ENCODE results near the gene RNPS1. TPM values are rescaled to one million over a fixed set of nuclear protein-coding genes. Genes with fewer than 3 reads are reported as not detected.
"Not testable (repeated sequence)": the region's sequence is repeated elsewhere in the genome, so short reads cannot be mapped to it uniquely, and the experiment has no call there.

Gene RNPS1
- total RNA-seq, 1 experiment from 2014 or later = 250 TPM

DNA sequence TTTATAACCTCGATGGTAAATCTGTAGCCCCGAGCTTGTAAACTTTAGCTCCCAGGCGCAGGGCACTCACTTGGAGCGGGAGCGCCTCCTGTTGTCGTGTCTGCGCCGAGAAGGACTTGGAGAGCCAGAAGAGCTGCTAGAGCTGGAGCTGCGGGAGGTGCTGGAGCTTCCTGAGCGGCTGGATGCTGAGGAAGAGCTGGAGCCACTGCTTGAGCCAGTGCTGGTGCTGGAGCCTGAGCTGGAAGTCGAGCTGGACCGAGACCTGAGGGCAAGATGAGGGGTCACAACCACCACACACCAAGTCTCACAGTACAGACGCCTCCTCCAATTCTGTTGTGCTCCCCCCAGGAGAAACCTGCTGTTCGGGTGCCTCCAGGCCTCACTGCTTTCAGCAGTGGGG is 4.9 kb downstream of the RNPS1 start:
- peaks cover 39% of the 10 kb centered on the region for H3K36me3 ChIP-seq (ENCODE audit: low read depth)
- H3K27me3 ChIP-seq (ENCODE audit: insufficient read depth, low read depth); H3K27ac ChIP-seq; H3K4me3 ChIP-seq; H3K9me3 ChIP-seq (ENCODE audit: insufficient read depth, low read depth); POLR2A ChIA-PET (ENCODE audit: unreplicated experiment); BruUV-seq (replicated peaks); H2AFZ ChIP-seq; DNase-seq; H3K9me2 ChIP-seq (ENCODE audit: insufficient read depth); H3K4me2 ChIP-seq; intact Hi-C loops (cut with micrococcal nuclease; ENCODE audit: unreplicated experiment): not testable (repeated sequence)
- peaks cover 14% of the 10 kb centered on the region for H3K4me1 ChIP-seq (replicated peaks; ENCODE audit: insufficient read depth)
- CTCF ChIA-PET = interaction anchor here (0.5 kb wide), 1 partner anchor 11 kb away, joined by 3 read pairs; no protein-coding TSS in a partner anchor
- peaks cover 86% of the 10 kb centered on the region for H3K79me2 ChIP-seq (ENCODE audit: low read depth)
- H4K20me1 ChIP-seq (ENCODE audit: insufficient read depth) = peaks cover 80% of the 10 kb centered on the region
- H3F3A ChIP-seq (ENCODE audit: insufficient read depth, low read depth) = peaks cover 67% of the 10 kb centered on the region

DNA sequence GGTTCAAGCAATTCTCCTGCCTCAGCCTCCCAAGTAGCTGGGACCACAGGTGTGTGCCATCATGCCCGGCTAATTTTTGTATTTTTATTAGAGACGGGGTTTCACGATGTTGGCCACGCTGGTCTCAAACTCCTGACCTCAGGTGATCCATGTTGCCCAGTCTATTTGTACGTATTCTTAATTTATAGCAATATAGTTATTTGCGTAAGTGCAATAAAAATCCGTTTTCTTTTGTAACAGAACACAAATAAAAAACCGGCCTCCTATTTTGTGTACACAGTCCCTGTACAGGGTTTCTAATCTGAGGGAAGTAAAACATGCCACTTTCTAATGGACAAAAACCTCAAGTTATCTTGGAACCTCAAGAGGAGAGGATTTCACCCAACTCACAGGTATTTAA is 7.7 kb downstream of the RNPS1 start:
- H2AFZ ChIP-seq = no peak overlapping the region
- H3K27ac ChIP-seq = no peak overlapping the region
- H3K27me3 ChIP-seq (ENCODE audit: insufficient read depth, low read depth) = no peaks in the 10 kb centered on the region
- DNase-seq = no peak
- no peak overlapping the region for H3K4me2 ChIP-seq
- intact Hi-C loops (cut with micrococcal nuclease; ENCODE audit: unreplicated experiment) = no loop called here
- TF ChIP-seq CTCF (conservative IDR thresholded peaks at IDR 0.05) (no peak), EZH2 (IDR thresholded peaks at IDR 0.05; ENCODE audit: low read depth) (no peak)
- no peaks in the 10 kb centered on the region for H3K9me3 ChIP-seq (ENCODE audit: insufficient read depth, low read depth)
- BruUV-seq (replicated peaks) = no TSS peak
- H3F3A ChIP-seq (ENCODE audit: insufficient read depth, low read depth) = peaks cover 84% of the 10 kb centered on the region
- no peaks in the 10 kb centered on the region for H3K9me2 ChIP-seq (ENCODE audit: insufficient read depth)
- ChIA-PET CTCF (no interaction called here), POLR2A (ENCODE audit: unreplicated experiment) (no interaction called here)
- peaks cover 43% of the 10 kb centered on the region for H3K36me3 ChIP-seq (ENCODE audit: low read depth)
- no peaks in the 10 kb centered on the region for H3K4me1 ChIP-seq (replicated peaks; ENCODE audit: insufficient read depth)
- peaks cover 86% of the 10 kb centered on the region for H4K20me1 ChIP-seq (ENCODE audit: insufficient read depth)
- H3K79me2 ChIP-seq (ENCODE audit: low read depth) = peaks cover 67% of the 10 kb centered on the region
- H3K4me3 ChIP-seq = no peak overlapping the region

DNA sequence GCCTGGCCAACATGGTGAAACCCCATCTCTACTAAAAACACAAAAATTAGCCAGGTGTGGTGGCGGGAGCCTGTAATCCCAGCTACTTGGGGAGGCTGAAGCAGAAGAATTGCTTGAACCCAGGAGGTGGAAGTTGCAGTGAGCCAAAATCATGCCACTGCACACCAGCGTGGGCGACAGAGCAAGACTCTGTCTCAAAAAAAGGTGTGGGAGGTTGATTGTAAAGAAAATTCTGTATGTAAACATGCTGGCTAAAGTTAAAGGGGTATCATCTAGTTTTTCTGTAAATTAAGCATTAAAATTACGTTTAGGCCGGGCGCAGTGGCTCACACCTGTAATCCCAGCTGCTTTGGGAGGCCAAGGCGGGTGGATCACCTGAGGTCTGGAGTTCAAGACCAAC is 9.4 kb downstream of the RNPS1 start:
- H3K9me2 ChIP-seq (ENCODE audit: insufficient read depth); H3K4me1 ChIP-seq (replicated peaks; ENCODE audit: insufficient read depth); H3K4me2 ChIP-seq; CTCF ChIA-PET; DNase-seq; H3K9me3 ChIP-seq (ENCODE audit: insufficient read depth, low read depth); BruUV-seq (replicated peaks); H2AFZ ChIP-seq; H3K27me3 ChIP-seq (ENCODE audit: insufficient read depth, low read depth); H3K4me3 ChIP-seq; H3K27ac ChIP-seq: not testable (repeated sequence)
- peaks cover 50% of the 10 kb centered on the region for H3K79me2 ChIP-seq (ENCODE audit: low read depth)
- POLR2A ChIA-PET (ENCODE audit: unreplicated experiment) = interaction anchor here (0.6 to 0.7 kb wide), 2 partner anchors 20 to 35 kb away, joined by 4 to 5 read pairs; no protein-coding TSS in a partner anchor
- H3F3A ChIP-seq (ENCODE audit: insufficient read depth, low read depth) = peaks cover 87% of the 10 kb centered on the region
- H3K36me3 ChIP-seq (ENCODE audit: low read depth) = peaks cover 49% of the 10 kb centered on the region
- intact Hi-C loops (cut with micrococcal nuclease; ENCODE audit: unreplicated experiment) = loop anchor here (10.0 kb wide), 1 partner anchor 254 kb away; the partner anchor contains the start of gene ZNF598
- H4K20me1 ChIP-seq (ENCODE audit: insufficient read depth) = peaks cover 72% of the 10 kb centered on the region

- no peak overlapping the region for H3K4me2 ChIP-seq
- ChIA-PET CTCF (no interaction called here), POLR2A (ENCODE audit: unreplicated experiment) (interaction anchor here (0.7 kb wide), 1 partner anchor 213 kb away, joined by 6 read pairs; the partner anchor contains the start of gene NTN3)
- peaks cover 70% of the 10 kb centered on the region for H4K20me1 ChIP-seq (ENCODE audit: insufficient read depth)
- intact Hi-C loops (cut with micrococcal nuclease; ENCODE audit: unreplicated experiment) = loop anchor here (10.0 kb wide), 1 partner anchor 253 kb away; the partner anchor contains the start of gene ZNF598
- H3K9me2 ChIP-seq (ENCODE audit: insufficient read depth) = no peaks in the 10 kb centered on the region
- no peak overlapping the region for H3K27ac ChIP-seq
- H3K79me2 ChIP-seq (ENCODE audit: low read depth) = peaks cover 42% of the 10 kb centered on the region
- H3F3A ChIP-seq (ENCODE audit: insufficient read depth, low read depth) = peaks cover 95% of the 10 kb centered on the region
- no TSS peak for BruUV-seq (replicated peaks)
- H3K27me3 ChIP-seq (ENCODE audit: insufficient read depth, low read depth) = no peaks in the 10 kb centered on the region
- no peak for TF ChIP-seq EZH2 (IDR thresholded peaks at IDR 0.05; ENCODE audit: low read depth)
- no peak for TF ChIP-seq CTCF (conservative IDR thresholded peaks at IDR 0.05)
- H3K4me3 ChIP-seq = no peak overlapping the region
- H3K36me3 ChIP-seq (ENCODE audit: low read depth) = peaks cover 46% of the 10 kb centered on the region
- no peak for DNase-seq
- H3K9me3 ChIP-seq (ENCODE audit: insufficient read depth, low read depth) = no peaks in the 10 kb centered on the region
- no peak overlapping the region for H2AFZ ChIP-seq
- peaks cover 7% of the 10 kb centered on the region for H3K4me1 ChIP-seq (replicated peaks; ENCODE audit: insufficient read depth)
Observed at GRCh38 chr16:2257726-2258125, 10.2 kb downstream of the RNPS1 start.

Data from PC-9 (cell line).